SK-N-SH (cell line): ENCODE data around the gene UBL4B. TPM values are rescaled to one million over a fixed set of nuclear protein-coding genes. Genes with fewer than 3 reads are reported as not detected.

ENCODE experiments used
- CTCF ChIA-PET: fragments of 300-600, 350-600 bp; formaldehyde crosslinking; extraction: SDS; loops from one replicate; lab custom pipeline; 2021; lab: Yijun Ruan, JAX
- POLR2A ChIA-PET: fragments of 350-600 bp; sonication (Branson Sonifier 250); formaldehyde crosslinking; extraction: SDS; loops from one replicate; lab custom pipeline; 2020; ENCODE audit warnings: antibody characterized with exemption, inconsistent platforms; lab: Yijun Ruan, JAX
- DNase-seq: peaks from one replicate; pipeline ENCODE4 v3.0.0; 2012
- H2AFZ ChIP-seq: fragments of 200-600 bp; sonication (generic); 2 replicates; pipeline ENCODE4 v1.8.1; 2016; ENCODE audit warnings: antibody characterized with exemption, mild to moderate bottlenecking, low read depth
- H3F3A ChIP-seq: fragments of 200-600 bp; sonication (generic); replicated peaks from 2 replicates; pipeline ENCODE3; 2016; ENCODE audit warnings: antibody characterized with exemption, mild to moderate bottlenecking; ENCODE audit not compliant: insufficient read depth
- H3K27ac ChIP-seq, 2 experiments: fragments of 200-500 bp in 1 of 2; fragments of 200-600 bp in 1 of 2; sonication (Bioruptor generic) in 1 of 2; sonication (generic), shearing (Covaris generic) in 1 of 2; 2 replicates each; pipeline versions ENCODE4 v1.5.1 to v1.6.1; 2014 to 2016; ENCODE audit warnings: low read depth in 2 of 2, inconsistent platforms in 1 of 2, low read length in 1 of 2, mild to moderate bottlenecking in 1 of 2, mixed read lengths in 1 of 2
- H3K27me3 ChIP-seq: fragments of 200-600 bp; sonication (generic), shearing (Covaris generic); 2 replicates; pipeline ENCODE4 v1.6.1; 2016; ENCODE audit warnings: mixed run types; ENCODE audit not compliant: insufficient read depth
- H3K36me3 ChIP-seq, 2 experiments: fragments of 200-500 bp in 1 of 2; fragments of 200-600 bp in 1 of 2; sonication (Bioruptor generic) in 1 of 2; sonication (generic) in 1 of 2; replicated peaks in 1 of 2; 2 replicates each; pipeline versions ENCODE3 to v1.5.1; 2014 to 2016; ENCODE audit warnings: low read length in 1 of 2, mild to moderate bottlenecking in 1 of 2; ENCODE audit not compliant: insufficient read depth in 2 of 2, control insufficient read depth in 1 of 2
- H3K4me1 ChIP-seq, 2 experiments: fragments of 200-500 bp in 1 of 2; fragments of 200-600 bp in 1 of 2; sonication (Bioruptor generic) in 1 of 2; sonication (generic), shearing (Covaris generic) in 1 of 2; 2 replicates each; pipeline versions ENCODE4 v1.5.1 to v1.6.1; 2014 to 2016; ENCODE audit warnings: low read depth in 1 of 2, low read length in 1 of 2, mixed run types in 1 of 2; ENCODE audit not compliant: insufficient read depth in 2 of 2, control insufficient read depth in 1 of 2
- H3K4me2 ChIP-seq: fragments of 200-600 bp; sonication (generic), shearing (Covaris generic); 2 replicates; pipeline ENCODE4 v1.6.1; 2017; ENCODE audit warnings: mixed run types
- H3K4me3 ChIP-seq, 2 experiments: fragments of 200-500 bp in 1 of 2; fragments of 200-600 bp in 1 of 2; sonication (Bioruptor generic) in 1 of 2; sonication (generic), shearing (Covaris generic) in 1 of 2; 2 replicates each; pipeline versions ENCODE4 v1.5.1 to v1.8.1; 2014 to 2016; ENCODE audit warnings: low read depth in 2 of 2, inconsistent platforms in 1 of 2, low read length in 1 of 2, mild to moderate bottlenecking in 1 of 2, mixed read lengths in 1 of 2, moderate library complexity in 1 of 2
- H3K79me2 ChIP-seq: fragments of 200-600 bp; sonication (generic); 2 replicates; pipeline ENCODE4 v1.8.1; 2017; ENCODE audit warnings: mild to moderate bottlenecking; ENCODE audit not compliant: insufficient read depth
- H3K9ac ChIP-seq: fragments of 200-600 bp; sonication (generic); 2 replicates; pipeline ENCODE4 v1.6.1; 2017; ENCODE audit warnings: mixed run types
- H3K9me2 ChIP-seq: fragments of 200-600 bp; sonication (generic); 2 replicates; pipeline ENCODE4 v1.6.1; 2017; ENCODE audit warnings: mixed run types
- H3K9me3 ChIP-seq: fragments of 200-600 bp; sonication (generic); 2 replicates; pipeline ENCODE4 v1.6.1; 2017; ENCODE audit warnings: mixed run types, mild to moderate bottlenecking, moderate library complexity
- H4K20me1 ChIP-seq: fragments of 200-600 bp; sonication (generic); 2 replicates; pipeline ENCODE4 v1.6.1; 2017; ENCODE audit warnings: mild to moderate bottlenecking, mixed run types; ENCODE audit not compliant: insufficient read depth
- EZH2phosphoT487 ChIP-seq: fragments of 200-600 bp; sonication (generic); IDR thresholded peaks from 2 replicates; pipeline ENCODE4 v1.6.1; 2017; ENCODE audit warnings: low read depth, mixed run types, mild to moderate bottlenecking, antibody characterized with exemption, moderate library complexity, borderline replicate concordance
- FOSL2 ChIP-seq: IDR thresholded peaks from 2 replicates; pipeline ENCODE4 v1.4.0; 2012; ENCODE audit warnings: low read depth, mild to moderate bottlenecking, moderate library complexity, borderline replicate concordance
- FOXM1 ChIP-seq: IDR thresholded peaks from 2 replicates; pipeline ENCODE4 v1.4.0; 2012; ENCODE audit warnings: low read depth, mild to moderate bottlenecking
- GABPA ChIP-seq: IDR thresholded peaks from 2 replicates; pipeline ENCODE4 v1.4.0; 2012; ENCODE audit warnings: low read depth, mild to moderate bottlenecking
- JUND ChIP-seq: IDR thresholded peaks from 2 replicates; pipeline ENCODE4 v1.4.0; 2012
- NFIC ChIP-seq: IDR thresholded peaks from 2 replicates; pipeline ENCODE4 v1.4.0; 2012; ENCODE audit warnings: borderline replicate concordance
- NRF1 ChIP-seq: IDR thresholded peaks from 2 replicates; pipeline ENCODE4 v1.6.1; 2012; ENCODE audit warnings: low read depth, mild to moderate bottlenecking, low read length
- RCOR1 ChIP-seq: fragments of 150-350 bp; IDR thresholded peaks from 2 replicates; pipeline ENCODE4 v1.6.1; 2017; ENCODE audit warnings: antibody characterized with exemption, low read length
- RFX5 ChIP-seq: IDR thresholded peaks from 2 replicates; pipeline ENCODE4 v1.6.1; 2012; ENCODE audit warnings: mild to moderate bottlenecking, improper control_type of control experiment, low read length
- SIN3A ChIP-seq: IDR thresholded peaks from 2 replicates; pipeline ENCODE4 v1.6.1; 2012; ENCODE audit warnings: low read depth, mild to moderate bottlenecking, low read length, moderate library complexity, borderline replicate concordance
- TCF12 ChIP-seq: IDR thresholded peaks from 2 replicates; pipeline ENCODE4 v1.4.0; 2012
- TEAD4 ChIP-seq: IDR thresholded peaks from 2 replicates; pipeline ENCODE4 v1.4.0; 2012; ENCODE audit warnings: mild to moderate bottlenecking, borderline replicate concordance; ENCODE audit not compliant: insufficient read depth
- WGBS: methylation state at CpG from one replicate; pipeline ENCODE4 v1.1.6; 2017; ENCODE audit warnings: low lambda C conversion rate; 5-methylcytosine and 5-hydroxymethylcytosine counted together
- polyA plus RNA-seq, 3 experiments: library from polyadenylated mRNA; depleted of rRNA; stranded (reverse); fragments of >200 nt; gene quantifications; 2 replicates each; pipeline ENCODE4 v1.2.3, GENCODE V29; 2012
- TF ChIP-seq, protein P1 (sequence below): IDR thresholded peaks from 2 replicates; pipeline ENCODE4; 2012
- TF ChIP-seq, protein P2 (sequence below): IDR thresholded peaks from 2 replicates; pipeline ENCODE4 v1.4.0; 2012; ENCODE audit warnings: low read depth
- TF ChIP-seq, protein P3 (sequence below): fragments of 150-350 bp; IDR thresholded peaks from 2 replicates; pipeline ENCODE4 v1.6.1; 2016; ENCODE audit warnings: mild to moderate bottlenecking, low read depth, low read length
- TF ChIP-seq, protein P4 (sequence below): IDR thresholded peaks from 2 replicates; pipeline ENCODE4 v1.4.0; 2012; ENCODE audit warnings: low read depth, borderline replicate concordance

The UBL4B gene
- polyA plus RNA-seq, 1 of the 3 experiments (the other 2 are of a cell fraction): not detected

DNA sequence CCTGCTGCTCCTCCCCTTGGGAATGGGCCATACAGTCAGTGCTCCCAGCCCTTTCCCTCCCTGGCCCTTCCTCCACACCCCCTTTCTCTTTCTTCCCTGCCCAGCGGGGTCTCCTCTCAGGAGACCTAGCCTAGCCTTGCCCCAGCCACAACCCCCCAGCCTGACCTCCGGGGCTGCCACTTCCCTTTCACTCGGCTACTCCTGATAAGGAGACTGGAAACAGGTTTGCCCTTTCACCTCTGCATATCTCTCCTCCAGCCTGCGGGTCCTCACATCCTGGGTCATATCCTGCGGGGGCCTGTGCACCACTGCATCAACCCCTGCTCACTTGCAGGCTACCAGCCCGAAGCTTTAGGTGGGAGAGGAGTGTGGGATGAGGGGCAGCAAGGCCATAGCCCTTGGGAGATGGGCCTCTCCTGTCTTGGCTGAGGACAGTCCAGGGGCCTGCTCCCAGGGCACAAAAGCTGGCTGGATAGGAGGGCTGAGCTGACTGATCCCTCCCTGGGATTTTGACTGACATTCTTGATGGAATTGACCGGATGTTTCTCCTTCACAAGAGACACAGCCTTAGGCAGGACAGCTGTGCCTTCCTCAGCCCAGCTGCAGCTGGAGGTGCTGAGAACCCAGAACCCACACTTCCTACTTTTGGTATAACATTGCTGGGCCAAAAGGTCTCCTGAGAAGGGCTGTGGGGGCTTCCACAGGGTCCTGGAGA lies 22.5 kb upstream of the UBL4B start:
- Histone ChIP-seq H3K9me3 (no peaks in the 10 kb centered on the region), H4K20me1 (no peaks in the 10 kb centered on the region), H3K27me3 (no peaks in the 10 kb centered on the region), H3K9me2 (no peaks in the 10 kb centered on the region), H3K4me3 (no peak overlapping the region), H2AFZ (no peak overlapping the region), H3K27ac (peak overlapping the region in 1 of 2 experiments; percentile 32; a peak in 1 of 4 replicates), H3K4me1 (peaks cover 0 to 71% of the 10 kb centered on the region in 2 experiments; a peak in 2 of 4 replicates), H3K79me2 (no peaks in the 10 kb centered on the region), H3F3A (no peaks in the 10 kb centered on the region), H3K9ac (no peak overlapping the region), H3K36me3 (no peaks in the 10 kb centered on the region), H3K4me2 (no peak overlapping the region)
- 72% methylated on average over 6 of the region's 7 CpGs for WGBS
- ChIA-PET POLR2A (no interaction called here), CTCF (interaction anchor here (0.7 to 51.7 kb wide), 6 partner anchors 15 to 371 kb away, joined by 3 to 1768 read pairs (median 6); partner anchors contain the start of gene STRIP1)
- no peak for DNase-seq
- TF ChIP-seq EZH2phosphoT487: no peak
- no peak for TF ChIP-seq RFX5
- TF ChIP-seq RCOR1: no peak
- TF ChIP-seq TCF12: no peak

DNA sequence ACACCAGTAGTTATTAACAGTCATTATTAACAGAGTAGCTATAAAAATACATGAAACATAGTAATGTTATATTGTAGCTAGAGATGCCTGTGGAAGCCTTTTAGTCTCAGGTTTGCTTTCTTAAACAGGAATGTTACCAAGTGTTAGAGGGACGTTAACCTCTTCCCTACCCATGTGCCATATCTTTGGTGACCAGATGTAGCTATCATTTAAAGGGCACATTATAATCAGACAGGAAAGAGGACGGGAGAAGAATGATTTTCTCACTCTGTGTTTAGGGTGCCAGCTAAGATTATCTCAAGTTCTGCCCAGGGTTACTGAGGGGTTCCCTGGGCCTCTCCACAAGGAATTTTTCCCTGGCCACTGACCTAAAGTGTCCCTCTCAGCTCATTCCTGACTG lies 20.9 kb upstream of the UBL4B start:
- peak overlapping the region in 1 of 2 experiments; percentile 62; a peak in 2 of 4 replicates for H3K27ac ChIP-seq
- no peaks in the 10 kb centered on the region for H3K9me3 ChIP-seq
- H3K9ac ChIP-seq: no peak overlapping the region
- ChIA-PET POLR2A (interaction anchor here (0.7 to 0.8 kb wide), 2 partner anchors 35 to 53 kb away, joined by 4 to 6 read pairs; no protein-coding TSS in a partner anchor), CTCF (interaction anchor here (0.8 to 51.7 kb wide), 12 partner anchors 10 to 221 kb away, joined by 3 to 1768 read pairs (median 6); partner anchors contain the start of genes AHCYL1 and STRIP1)
- DNase-seq: no peak
- H3K9me2 ChIP-seq: no peaks in the 10 kb centered on the region
- no peaks in the 10 kb centered on the region for H3K27me3 ChIP-seq
- no peaks in the 10 kb centered on the region for H3F3A ChIP-seq
- peaks cover 0 to 83% of the 10 kb centered on the region in 2 experiments; a peak in 2 of 4 replicates for H3K4me1 ChIP-seq
- TF ChIP-seq RFX5 (no peak), NRF1 (no peak), GABPA (no peak), FOSL2 (no peak), NFIC (no peak), JUND (no peak), SIN3A (no peak), TEAD4 (no peak), FOXM1 (no peak)
- TF ChIP-seq, protein P1, sequence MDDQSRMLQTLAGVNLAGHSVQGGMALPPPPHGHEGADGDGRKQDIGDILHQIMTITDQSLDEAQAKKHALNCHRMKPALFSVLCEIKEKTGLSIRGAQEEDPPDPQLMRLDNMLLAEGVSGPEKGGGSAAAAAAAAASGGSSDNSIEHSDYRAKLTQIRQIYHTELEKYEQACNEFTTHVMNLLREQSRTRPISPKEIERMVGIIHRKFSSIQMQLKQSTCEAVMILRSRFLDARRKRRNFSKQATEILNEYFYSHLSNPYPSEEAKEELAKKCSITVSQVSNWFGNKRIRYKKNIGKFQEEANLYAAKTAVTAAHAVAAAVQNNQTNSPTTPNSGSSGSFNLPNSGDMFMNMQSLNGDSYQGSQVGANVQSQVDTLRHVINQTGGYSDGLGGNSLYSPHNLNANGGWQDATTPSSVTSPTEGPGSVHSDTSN: no peak
- TF ChIP-seq, protein P2, sequence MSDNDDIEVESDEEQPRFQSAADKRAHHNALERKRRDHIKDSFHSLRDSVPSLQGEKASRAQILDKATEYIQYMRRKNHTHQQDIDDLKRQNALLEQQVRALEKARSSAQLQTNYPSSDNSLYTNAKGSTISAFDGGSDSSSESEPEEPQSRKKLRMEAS: no peak
- TF ChIP-seq, protein P3, sequence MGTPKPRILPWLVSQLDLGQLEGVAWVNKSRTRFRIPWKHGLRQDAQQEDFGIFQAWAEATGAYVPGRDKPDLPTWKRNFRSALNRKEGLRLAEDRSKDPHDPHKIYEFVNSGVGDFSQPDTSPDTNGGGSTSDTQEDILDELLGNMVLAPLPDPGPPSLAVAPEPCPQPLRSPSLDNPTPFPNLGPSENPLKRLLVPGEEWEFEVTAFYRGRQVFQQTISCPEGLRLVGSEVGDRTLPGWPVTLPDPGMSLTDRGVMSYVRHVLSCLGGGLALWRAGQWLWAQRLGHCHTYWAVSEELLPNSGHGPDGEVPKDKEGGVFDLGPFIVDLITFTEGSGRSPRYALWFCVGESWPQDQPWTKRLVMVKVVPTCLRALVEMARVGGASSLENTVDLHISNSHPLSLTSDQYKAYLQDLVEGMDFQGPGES: no peak
- TF ChIP-seq, protein P4, sequence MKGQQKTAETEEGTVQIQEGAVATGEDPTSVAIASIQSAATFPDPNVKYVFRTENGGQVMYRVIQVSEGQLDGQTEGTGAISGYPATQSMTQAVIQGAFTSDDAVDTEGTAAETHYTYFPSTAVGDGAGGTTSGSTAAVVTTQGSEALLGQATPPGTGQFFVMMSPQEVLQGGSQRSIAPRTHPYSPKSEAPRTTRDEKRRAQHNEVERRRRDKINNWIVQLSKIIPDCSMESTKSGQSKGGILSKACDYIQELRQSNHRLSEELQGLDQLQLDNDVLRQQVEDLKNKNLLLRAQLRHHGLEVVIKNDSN: no peak
- H3K79me2 ChIP-seq: no peaks in the 10 kb centered on the region
- no peak overlapping the region for H3K4me2 ChIP-seq
- H2AFZ ChIP-seq: no peak overlapping the region
- 68% methylated on average over 2 of the region's 2 CpGs for WGBS
- H3K36me3 ChIP-seq: no peaks in the 10 kb centered on the region
- H3K4me3 ChIP-seq: no peak overlapping the region
- no peaks in the 10 kb centered on the region for H4K20me1 ChIP-seq
